Brain microvascular endothelial cell (primary cell): ENCODE measurements around the gene FRYL.

ENCODE experiments used
- DNase-seq: peaks from one replicate; pipeline ENCODE4 v3.0.0-alpha.2; 2020
- H3K27ac ChIP-seq: fragments of 250-450 bp; sonication (Bioruptor Pico); 2 replicates; pipeline ENCODE4 v1.5.1; 2020; ENCODE audit warnings: mild to moderate bottlenecking, moderate library complexity
- H3K27me3 ChIP-seq: fragments of 250-450 bp; sonication (Bioruptor Pico); replicated peaks from 2 replicates; pipeline ENCODE4 v1.5.1; 2020; ENCODE audit warnings: mild to moderate bottlenecking
- H3K36me3 ChIP-seq: fragments of 250-450 bp; sonication (Bioruptor Pico); replicated peaks from 2 replicates; pipeline ENCODE4 v1.5.1; 2020; ENCODE audit warnings: mild to moderate bottlenecking
- H3K4me3 ChIP-seq: 2 replicates; pipeline ENCODE4 v1.5.1; 2011; ENCODE audit warnings: low read depth, mild to moderate bottlenecking, control low read depth, low read length, moderate library complexity
- CTCF ChIP-seq: IDR thresholded peaks from 2 replicates; pipeline ENCODE4 v1.5.1; 2011; ENCODE audit warnings: low read depth, mild to moderate bottlenecking, moderate library complexity, low read length, control low read depth, inconsistent platforms; ENCODE audit errors: missing control alignments
- in situ Hi-C: cut with HindIII; loops from 2 replicates; pipeline ENCODE4 v1.10.0; 2017; ENCODE audit warnings: low sequenced_read_pairs, low pct_ligation_motif_present

FRYL gene

GRCh38 chr4:48796927-48797679 lies 17.0 kb upstream of the FRYL start:
- in situ Hi-C loops, result no loop called here
- H3K27me3 ChIP-seq, result no peaks in the 10 kb centered on the region
- H3K36me3 ChIP-seq, result no peaks in the 10 kb centered on the region
- no peak for TF ChIP-seq CTCF
- H3K4me3 ChIP-seq, result no peak overlapping the region
- no peak overlapping the region for H3K27ac ChIP-seq
- no peak for DNase-seq

GRCh38 chr4:48796191-48796926 lies 16.3 kb upstream of the FRYL start:
- no peak for DNase-seq
- H3K27ac ChIP-seq, result no peak overlapping the region
- in situ Hi-C loops, result no loop called here
- H3K36me3 ChIP-seq, result no peaks in the 10 kb centered on the region
- no peak overlapping the region for H3K4me3 ChIP-seq
- TF ChIP-seq CTCF, result no peak
- H3K27me3 ChIP-seq, result no peaks in the 10 kb centered on the region

GRCh38 chr4:48795108-48795507 lies 15.0 kb upstream of the FRYL start:
- no peaks in the 10 kb centered on the region for H3K36me3 ChIP-seq
- in situ Hi-C loops, result no loop called here
- TF ChIP-seq CTCF, result no peak
- no peak overlapping the region for H3K27ac ChIP-seq
- no peak overlapping the region for H3K4me3 ChIP-seq
- H3K27me3 ChIP-seq, result no peaks in the 10 kb centered on the region
- no peak for DNase-seq

GRCh38 chr4:48792348-48793006 lies 12.4 kb upstream of the FRYL start:
- no peak for DNase-seq
- Histone ChIP-seq H3K4me3 (no peak overlapping the region), H3K36me3 (no peaks in the 10 kb centered on the region), H3K27ac (no peak overlapping the region), H3K27me3 (no peaks in the 10 kb centered on the region)
- in situ Hi-C loops, result no loop called here
- no peak for TF ChIP-seq CTCF

- in situ Hi-C loops, result no loop called here
- no peaks in the 10 kb centered on the region for H3K36me3 ChIP-seq
- H3K27ac ChIP-seq, result no peak overlapping the region
- H3K4me3 ChIP-seq, result no peak overlapping the region
- no peaks in the 10 kb centered on the region for H3K27me3 ChIP-seq
- TF ChIP-seq CTCF, result no peak
- DNase-seq, result no peak
Measured at GRCh38 chr4:48791313-48791712, 11.2 kb upstream of the FRYL start.
